ENCODE results near the gene HOXA10. TPM values are rescaled to one million over a fixed set of nuclear protein-coding genes. Genes with fewer than 3 reads are reported as not detected.

The HOXA10 gene
- total RNA-seq, 4 donors from 2014 or later: 4.0 TPM; not detected in 3

GRCh38 chr7:27156916-27157701 lies 17.0 kb downstream of the HOXA10 start:
- no peaks in the 10 kb centered on the region for H3K9me3 ChIP-seq
- no peak for DNase-seq
- H3K4me1 ChIP-seq: peaks cover 18 to 33% of the 10 kb centered on the region in 2 donors
- no peak overlapping the region for H3K27ac ChIP-seq
- H3K4me3 ChIP-seq (replicated peaks in 1 of 3): no peak overlapping the region
- no peaks in the 10 kb centered on the region for H3K36me3 ChIP-seq
- H3K27me3 ChIP-seq: peaks cover 76% of the 10 kb centered on the region
- WGBS, 2 donors: 16 to 27% methylated on average over 21 of the region's 30 CpGs
- intact Hi-C loops (cut with DNase I): no loop called here
- TF ChIP-seq POLR2A (IDR thresholded peaks at IDR 0.05) (no peak), CTCF (IDR thresholded peaks at IDR 0.05) (no peak)

- H3K4me1 ChIP-seq: peaks cover 18 to 32% of the 10 kb centered on the region in 2 donors
Observed at GRCh38 chr7:27156508-27156898, 17.6 kb downstream of the HOXA10 start, which contains the start of gene HOXA7. Gene HOXA7, minus strand, starts transcription at chr7:27156675. Its CDS starts 130 bp downstream, at chr7:27156545.

GRCh38 chr7:27155816-27156507 lies 18.2 kb downstream of the HOXA10 start:
- WGBS, 2 donors: 5 to 7% methylated on average over 46 to 51 of the region's 63 CpGs
- Histone ChIP-seq H3K4me1 (peaks cover 17 to 32% of the 10 kb centered on the region in 2 donors), H3K9me3 (no peaks in the 10 kb centered on the region), H3K27ac (no peak overlapping the region), H3K27me3 (peaks cover 78% of the 10 kb centered on the region), H3K4me3 (replicated peaks in 1 of 3) (no peak overlapping the region), H3K36me3 (no peaks in the 10 kb centered on the region)
- no peak for DNase-seq
- TF ChIP-seq POLR2A (IDR thresholded peaks at IDR 0.05): no peak
- TF ChIP-seq CTCF (IDR thresholded peaks at IDR 0.05): no peak
- intact Hi-C loops (cut with DNase I): no loop called here

More at GRCh38 chr7:27156508-27156898, 17.6 kb downstream of the HOXA10 start, which contains the start of gene HOXA7:
- Histone ChIP-seq H3K27me3 (peaks cover 77% of the 10 kb centered on the region), H3K27ac (no peak within 1 kb of the TSS), H3K4me3 (replicated peaks in 1 of 3) (no peak within 1 kb of the TSS), H3K9me3 (no peaks in the 10 kb centered on the region), H3K36me3 (no peaks in the 10 kb centered on the region)
- TF ChIP-seq CTCF (IDR thresholded peaks at IDR 0.05): no peak
- TF ChIP-seq POLR2A (IDR thresholded peaks at IDR 0.05): no peak
- intact Hi-C loops (cut with DNase I): no loop called here
- DNase-seq: no peak
- WGBS, 2 donors: 5 to 6% methylated on average over 17 to 25 of the region's 33 CpGs

- intact Hi-C loops (cut with DNase I): loop anchor here (5.0 kb wide), 1 partner anchor 288 kb away; no protein-coding TSS in a partner anchor
- DNase-seq: peak; percentile 41 to 59
- Histone ChIP-seq H3K4me3 (replicated peaks in 1 of 3) (no peak overlapping the region), H3K36me3 (no peaks in the 10 kb centered on the region), H3K4me1 (peaks cover 18 to 34% of the 10 kb centered on the region in 2 donors), H3K27me3 (peaks cover 83% of the 10 kb centered on the region), H3K27ac (no peak overlapping the region), H3K9me3 (no peaks in the 10 kb centered on the region)
- WGBS, 2 donors: 10 to 16% methylated on average over 48 of the region's 48 CpGs
- TF ChIP-seq CTCF (IDR thresholded peaks at IDR 0.05) (no peak), POLR2A (IDR thresholded peaks at IDR 0.05) (no peak)
Observed at GRCh38 chr7:27154901-27155815, 19.0 kb downstream of the HOXA10 start.

All from thyroid gland (tissue), 4 donors.